GM12872 (cell line): ENCODE data around the gene XIRP1.

Source experiments
- CTCF ChIP-seq: IDR thresholded peaks from 3 replicates; pipeline ENCODE4 v1.5.1; 2011; ENCODE audit warnings: low read depth, mild to moderate bottlenecking, low read length, moderate library complexity; ENCODE audit not compliant: insufficient read depth

Gene XIRP1

DNA sequence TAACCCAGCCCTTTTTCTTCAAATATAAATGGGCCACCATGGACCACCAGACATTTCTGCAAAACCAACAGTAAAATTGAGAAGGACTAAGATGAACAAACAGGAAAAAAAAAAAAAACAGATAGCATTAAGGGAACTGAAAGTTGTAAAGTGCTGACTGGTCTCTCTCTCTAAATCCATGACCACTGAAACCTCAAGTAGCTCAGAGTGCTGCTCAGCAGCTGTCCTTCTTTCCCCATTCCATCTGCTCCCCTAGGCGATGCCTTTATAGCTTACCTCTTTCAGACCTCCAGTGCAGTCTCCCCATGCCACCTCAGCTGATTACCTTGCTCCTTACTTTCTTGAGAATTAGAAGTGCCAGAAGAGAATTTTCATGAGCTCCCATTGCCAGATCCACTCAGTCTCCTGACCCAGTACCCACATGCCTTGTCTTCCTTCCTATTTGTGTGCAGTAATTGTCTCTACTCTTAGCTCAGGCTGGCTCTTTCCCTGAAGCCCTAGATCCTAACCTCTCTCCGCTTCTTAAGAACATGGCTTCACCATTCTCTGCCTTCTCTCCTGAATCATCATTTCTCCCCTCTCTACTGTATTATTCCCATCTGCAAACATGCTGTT, 23.9 kb upstream of the XIRP1 start:
- no peak for TF ChIP-seq CTCF

- TF ChIP-seq CTCF, result no peak
Observed at GRCh38 chr3:39213613-39214012, 21.2 kb upstream of the XIRP1 start.

GRCh38 chr3:39212665-39213064, 20.3 kb upstream of the XIRP1 start:
- no peak for TF ChIP-seq CTCF

DNA sequence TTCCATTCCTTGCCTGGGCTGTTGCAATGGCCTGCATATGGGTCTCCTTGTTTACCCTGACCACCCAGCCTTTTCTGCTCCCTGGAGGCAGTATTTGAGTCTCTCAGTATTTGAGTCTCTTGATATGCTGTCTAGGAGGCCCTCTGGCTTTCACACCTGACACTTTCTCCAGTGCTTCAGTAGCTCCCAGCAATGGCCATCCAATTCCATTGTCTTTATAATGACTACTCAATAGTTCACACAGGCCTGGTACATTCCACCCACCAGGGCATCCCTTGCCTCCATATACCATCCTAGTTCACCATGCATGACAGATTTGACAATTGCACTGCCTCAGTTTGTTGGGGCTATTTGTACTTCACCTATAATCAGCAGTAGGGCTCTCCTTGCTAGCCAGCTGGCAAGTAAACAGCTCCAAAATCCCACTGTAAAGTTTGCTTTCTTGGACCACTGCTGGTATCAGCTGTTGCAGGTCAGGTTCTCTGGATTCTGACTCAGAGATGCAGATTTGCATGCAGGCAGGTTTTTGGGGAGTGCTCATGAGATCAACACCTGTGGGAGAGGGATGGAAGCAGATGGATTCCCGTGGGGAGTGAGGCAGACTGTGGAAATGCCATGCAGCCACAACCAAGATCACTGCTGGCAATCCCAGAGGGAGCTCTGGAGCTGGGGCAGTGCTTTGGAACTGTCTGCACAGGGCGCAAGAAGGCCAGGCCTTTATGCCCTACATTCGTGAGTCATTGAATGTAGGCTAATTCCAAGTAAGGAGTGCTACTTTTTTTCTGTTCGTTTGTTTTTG, 19.1 kb upstream of the XIRP1 start:
- no peak for TF ChIP-seq CTCF

- no peak for TF ChIP-seq CTCF
Observed at GRCh38 chr3:39210078-39210477, 17.7 kb upstream of the XIRP1 start.

GRCh38 chr3:39209329-39209970, 17.1 kb upstream of the XIRP1 start:
- no peak for TF ChIP-seq CTCF

DNA sequence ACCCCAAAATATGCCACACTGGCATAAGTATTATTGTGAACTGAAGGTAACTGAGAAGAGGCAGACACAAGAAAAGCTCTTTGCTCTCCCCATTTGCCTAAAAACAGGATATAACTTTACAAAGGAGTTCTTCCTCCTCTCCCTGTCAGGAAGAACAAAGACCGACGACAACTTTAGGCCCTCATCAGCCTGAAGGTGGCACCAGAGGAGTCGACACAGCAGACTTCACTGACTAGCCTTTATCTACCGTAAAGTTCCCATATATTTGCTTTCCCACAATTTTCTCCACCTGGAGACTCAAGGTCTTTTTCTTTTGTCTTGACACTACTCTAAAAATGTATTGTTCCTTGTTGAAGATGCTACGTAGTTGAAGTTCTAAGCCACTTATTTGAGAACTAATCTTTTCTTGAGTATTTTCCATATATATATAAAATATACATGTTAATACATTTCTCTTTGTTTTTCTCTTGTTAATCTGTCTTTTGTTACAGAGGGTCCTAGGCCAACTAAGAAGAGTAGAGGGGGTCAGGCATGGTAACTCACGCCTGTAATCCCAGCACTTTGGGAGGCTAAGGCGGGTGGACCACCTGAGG, 16.2 kb upstream of the XIRP1 start:
- TF ChIP-seq CTCF, result peak; percentile 80
